Suppressor macrophage treated with lipopolysaccharide for 1 hour (primary cell): ENCODE data around the gene SLC27A4.

Source experiments
- DNase-seq, 3 donors: peaks; one replicate each; pipeline ENCODE4 v3.0.0-alpha.2; 2020 to 2022

SLC27A4 gene

GRCh38 chr9:128369024-128369706 is 28.8 kb downstream of the SLC27A4 start:
- DNase-seq, result no peak

DNA sequence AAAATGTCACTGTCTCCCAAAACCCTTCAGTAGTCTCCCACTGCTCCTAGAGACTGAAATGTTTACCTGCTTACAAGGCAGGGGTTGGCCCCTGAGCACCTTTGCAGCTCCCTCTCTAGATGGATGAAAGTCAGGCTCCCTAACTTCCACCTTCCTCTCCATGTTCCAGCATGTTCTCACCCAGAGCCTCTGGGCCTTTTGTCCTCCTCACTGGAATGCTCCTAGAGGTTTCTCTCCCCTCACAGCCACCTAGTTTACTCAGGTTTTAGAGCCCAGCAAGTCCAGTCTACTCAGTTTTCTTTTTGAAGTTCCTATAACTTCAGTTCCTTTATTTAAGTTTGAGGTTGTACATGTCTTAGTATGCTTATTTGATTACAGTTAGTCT is 30.0 kb downstream of the SLC27A4 start:
- no peak for DNase-seq

GRCh38 chr9:128370752-128371629 is 30.7 kb downstream of the SLC27A4 start, which contains the start of gene URM1:
Gene URM1, plus strand, starts transcription at chr9:128371374. Its CDS starts 7 bp downstream, at chr9:128371381.
- DNase-seq, result peak; percentile 98 to 99 (median 98)

- DNase-seq, result peak; percentile 20 to 34 (median 21)
Measured at GRCh38 chr9:128371630-128372117, 31.3 kb downstream of the SLC27A4 start.

DNA sequence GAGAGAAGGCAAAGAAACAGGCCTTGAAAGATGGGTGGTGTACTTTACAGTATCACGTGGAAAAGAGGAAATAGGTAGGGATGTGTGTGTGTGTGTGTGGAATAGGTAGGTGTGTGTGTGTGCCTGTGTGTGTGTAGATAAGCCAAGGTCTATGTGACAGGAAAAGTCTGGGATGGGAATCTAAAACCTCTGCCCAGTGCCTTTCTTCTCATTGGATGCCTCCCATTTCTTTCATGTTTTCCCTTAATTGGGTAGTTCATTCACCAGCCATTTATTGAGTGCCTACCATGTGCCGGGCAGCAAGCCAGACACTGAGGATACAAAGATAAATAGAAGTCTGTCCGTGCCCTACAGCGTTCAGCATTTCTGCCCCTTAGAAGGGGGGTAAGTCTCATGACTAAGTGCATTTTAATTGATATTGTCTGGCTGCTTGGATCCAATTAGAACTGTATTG is 31.9 kb downstream of the SLC27A4 start:
- no peak for DNase-seq

- peak in 1 of 3 donors; percentile 11 for DNase-seq
Measured at GRCh38 chr9:128372784-128373183, 32.5 kb downstream of the SLC27A4 start.

DNA sequence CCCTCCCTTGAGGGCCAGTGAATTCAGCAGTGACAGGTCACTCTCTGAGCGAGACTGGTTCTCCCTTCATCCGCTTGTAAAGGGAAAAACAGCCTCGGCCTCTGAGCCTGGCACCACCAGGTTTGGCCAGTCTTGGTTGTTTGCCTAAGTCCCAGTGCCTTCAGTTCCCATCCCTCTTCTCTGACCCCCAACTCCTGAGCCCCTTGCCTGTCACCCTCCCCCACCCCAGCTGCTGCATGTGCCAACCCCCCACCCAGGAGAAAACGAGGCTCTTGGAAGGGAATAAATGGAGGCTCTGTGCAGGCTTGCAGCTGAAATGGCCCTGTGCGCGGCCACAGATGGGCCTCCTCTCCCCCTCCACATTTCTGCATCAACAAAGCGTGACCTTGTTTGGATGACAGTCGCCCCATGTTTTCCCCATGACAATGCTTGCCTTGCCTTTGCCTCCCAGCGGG is 33.9 kb downstream of the SLC27A4 start:
- DNase-seq, result no peak

GRCh38 chr9:128375865-128376264 is 35.5 kb downstream of the SLC27A4 start:
- no peak for DNase-seq

- no peak for DNase-seq
Measured at GRCh38 chr9:128382261-128382660, 41.9 kb downstream of the SLC27A4 start.

- DNase-seq, result no peak
Measured at GRCh38 chr9:128383007-128383753, 42.9 kb downstream of the SLC27A4 start.

- DNase-seq, result no peak
Measured at GRCh38 chr9:128383791-128384190, 43.5 kb downstream of the SLC27A4 start.

- no peak for DNase-seq
Measured at GRCh38 chr9:128384801-128385495, 44.6 kb downstream of the SLC27A4 start.

GRCh38 chr9:128385496-128386460 is 45.5 kb downstream of the SLC27A4 start:
- no peak for DNase-seq

GRCh38 chr9:128388150-128388549 is 47.8 kb downstream of the SLC27A4 start:
- no peak for DNase-seq

DNA sequence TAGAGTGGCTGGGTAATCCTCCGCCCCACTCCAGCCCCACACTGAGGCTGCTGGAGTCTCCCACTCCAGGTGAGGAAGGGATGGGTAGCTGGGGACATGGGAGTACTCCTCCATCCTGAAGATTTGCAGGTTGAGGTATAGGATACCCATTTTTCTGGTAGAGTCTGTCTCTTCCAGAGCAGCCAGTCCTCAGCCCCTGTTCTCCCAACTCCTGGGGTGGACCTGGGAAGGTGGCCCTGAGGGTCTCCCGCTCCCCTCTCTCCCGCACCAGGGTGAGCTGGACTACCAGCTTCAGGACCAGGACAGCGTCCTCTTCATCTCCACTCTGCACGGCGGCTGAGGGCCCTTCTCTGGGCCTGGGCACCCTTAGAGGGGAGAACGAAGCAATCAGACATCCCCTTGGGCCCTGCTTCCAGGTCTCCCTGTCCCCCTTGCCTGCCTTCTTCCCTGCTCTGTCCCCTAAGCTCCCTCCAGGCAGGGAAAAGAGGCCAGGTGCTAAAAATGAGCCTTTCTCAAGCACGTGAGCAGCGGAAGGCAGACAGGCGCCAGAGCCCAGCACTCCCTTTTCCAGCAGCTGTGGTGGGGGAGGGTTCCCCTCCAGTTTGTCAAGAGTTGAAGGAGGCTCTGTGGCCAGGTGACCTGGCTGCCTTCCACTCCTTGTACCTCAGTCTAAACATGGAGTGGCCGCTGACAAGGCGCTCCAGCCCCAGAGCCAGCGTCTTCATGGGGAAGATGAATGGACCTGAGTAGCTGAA is 49.2 kb downstream of the SLC27A4 start:
- no peak for DNase-seq

DNA sequence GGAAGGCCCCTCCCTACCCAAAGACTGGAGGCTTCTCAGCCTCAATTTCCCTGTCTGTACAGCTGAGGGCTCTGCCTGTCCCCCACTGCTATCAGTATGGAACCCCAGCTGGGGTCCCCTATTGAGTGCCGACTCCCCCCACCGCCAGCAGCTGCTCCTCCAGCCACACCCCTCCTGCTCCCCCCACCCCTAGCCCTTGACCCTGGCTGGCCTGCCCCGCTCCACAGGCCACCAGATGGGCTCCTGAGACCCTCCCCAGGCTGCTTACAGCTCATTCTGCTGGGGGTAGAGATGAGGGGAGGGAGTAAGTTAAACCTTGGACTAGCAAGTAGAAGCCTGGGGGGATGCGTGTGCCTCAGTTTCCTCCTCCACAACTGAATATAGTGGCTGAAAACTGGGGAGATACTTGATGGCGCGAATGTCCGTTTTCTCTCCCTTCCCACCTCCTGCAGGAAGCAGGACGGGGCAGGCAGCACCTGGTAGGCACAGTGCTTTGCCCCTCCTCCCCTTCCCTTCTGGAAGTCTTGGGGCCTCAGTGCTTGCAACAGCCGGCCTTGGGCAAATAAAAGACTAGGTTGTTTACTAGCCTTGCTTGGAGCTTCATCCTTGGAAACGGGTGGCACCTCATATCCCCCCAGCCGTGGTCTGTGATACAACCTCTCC is 50.0 kb downstream of the SLC27A4 start:
- DNase-seq, result no peak

- DNase-seq, result no peak
Measured at GRCh38 chr9:128390813-128391711, 50.7 kb downstream of the SLC27A4 start.

DNA sequence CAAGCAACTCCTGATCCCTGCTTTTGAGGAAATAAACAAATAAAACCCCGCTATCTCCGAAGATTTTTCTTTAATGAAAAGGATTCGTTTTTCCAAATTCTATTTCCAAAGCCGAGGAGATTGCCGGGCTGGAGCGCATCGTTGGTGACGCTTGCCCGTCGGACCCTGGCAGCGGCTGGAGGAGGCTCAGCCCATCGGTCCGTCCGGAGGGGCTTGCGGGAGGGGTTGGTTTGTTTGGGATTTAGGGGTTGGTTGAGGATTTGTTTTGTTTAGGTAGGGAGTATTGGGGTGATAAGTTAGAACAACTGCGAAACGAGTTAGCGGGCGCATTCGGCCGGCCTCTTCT is 51.6 kb downstream of the SLC27A4 start:
- DNase-seq, result no peak
